ENCODE measurements around the gene SYNPO. TPM values are rescaled to one million over a fixed set of nuclear protein-coding genes. Genes with fewer than 3 reads are reported as not detected.

Gene SYNPO
- total and polyA plus RNA-seq, 9 donors, result 7.7 to 32.1 (median 27.6) TPM

- Histone ChIP-seq H3K27me3 (ENCODE audit: control insufficient read depth, insufficient read depth, low read length) (peaks cover 5% of the 10 kb centered on the region), H3K36me3 (ENCODE audit: control insufficient read depth, insufficient read depth, low read length) (no peaks in the 10 kb centered on the region), H3K9me3 (replicated peaks; ENCODE audit: control insufficient read depth, low read depth, low read length) (no peaks in the 10 kb centered on the region), H3K4me3 (ENCODE audit: low read length) (peak overlapping the region; percentile 74), H3K4me1 (ENCODE audit: control insufficient read depth, insufficient read depth, low read length) (peaks cover 59% of the 10 kb centered on the region), H3K27ac (ENCODE audit: low read length) (peak overlapping the region; percentile 94)
- 4% methylated on average over 73 of the region's 74 CpGs for WGBS (ENCODE audit: insufficient coverage)
- DNase-seq, result peak; percentile 63
Measured at GRCh38 chr5:150624334-150625163, 15.9 kb upstream of the SYNPO start.

DNA sequence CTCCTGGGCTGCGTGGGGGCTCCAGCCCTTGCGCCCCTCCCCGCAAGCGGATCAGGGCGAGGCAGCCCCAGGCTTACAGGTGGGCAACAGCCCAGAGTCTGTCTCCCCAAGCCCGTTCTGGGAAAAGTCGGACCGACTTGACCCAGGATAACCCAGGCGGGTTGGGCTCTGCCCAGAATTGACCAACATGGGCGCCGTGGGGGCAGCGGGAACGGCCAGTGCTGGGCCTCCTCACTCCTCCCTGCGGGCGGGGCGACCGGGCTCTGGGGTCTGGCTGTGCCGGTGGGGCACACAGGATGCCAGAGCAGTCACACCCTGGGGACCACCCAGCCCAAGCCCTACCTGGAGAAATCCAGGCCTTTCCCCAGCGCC lies 15.3 kb upstream of the SYNPO start:
- Histone ChIP-seq H3K4me1 (ENCODE audit: control insufficient read depth, insufficient read depth, low read length) (peaks cover 60% of the 10 kb centered on the region), H3K27ac (ENCODE audit: low read length) (peak overlapping the region; percentile 94), H3K27me3 (ENCODE audit: control insufficient read depth, insufficient read depth, low read length) (peaks cover 5% of the 10 kb centered on the region), H3K36me3 (ENCODE audit: control insufficient read depth, insufficient read depth, low read length) (no peaks in the 10 kb centered on the region), H3K4me3 (ENCODE audit: low read length) (peak overlapping the region; percentile 74), H3K9me3 (replicated peaks; ENCODE audit: control insufficient read depth, low read depth, low read length) (no peaks in the 10 kb centered on the region)
- 33% methylated on average over 16 of the region's 19 CpGs for WGBS (ENCODE audit: insufficient coverage)
- DNase-seq, result no peak

DNA sequence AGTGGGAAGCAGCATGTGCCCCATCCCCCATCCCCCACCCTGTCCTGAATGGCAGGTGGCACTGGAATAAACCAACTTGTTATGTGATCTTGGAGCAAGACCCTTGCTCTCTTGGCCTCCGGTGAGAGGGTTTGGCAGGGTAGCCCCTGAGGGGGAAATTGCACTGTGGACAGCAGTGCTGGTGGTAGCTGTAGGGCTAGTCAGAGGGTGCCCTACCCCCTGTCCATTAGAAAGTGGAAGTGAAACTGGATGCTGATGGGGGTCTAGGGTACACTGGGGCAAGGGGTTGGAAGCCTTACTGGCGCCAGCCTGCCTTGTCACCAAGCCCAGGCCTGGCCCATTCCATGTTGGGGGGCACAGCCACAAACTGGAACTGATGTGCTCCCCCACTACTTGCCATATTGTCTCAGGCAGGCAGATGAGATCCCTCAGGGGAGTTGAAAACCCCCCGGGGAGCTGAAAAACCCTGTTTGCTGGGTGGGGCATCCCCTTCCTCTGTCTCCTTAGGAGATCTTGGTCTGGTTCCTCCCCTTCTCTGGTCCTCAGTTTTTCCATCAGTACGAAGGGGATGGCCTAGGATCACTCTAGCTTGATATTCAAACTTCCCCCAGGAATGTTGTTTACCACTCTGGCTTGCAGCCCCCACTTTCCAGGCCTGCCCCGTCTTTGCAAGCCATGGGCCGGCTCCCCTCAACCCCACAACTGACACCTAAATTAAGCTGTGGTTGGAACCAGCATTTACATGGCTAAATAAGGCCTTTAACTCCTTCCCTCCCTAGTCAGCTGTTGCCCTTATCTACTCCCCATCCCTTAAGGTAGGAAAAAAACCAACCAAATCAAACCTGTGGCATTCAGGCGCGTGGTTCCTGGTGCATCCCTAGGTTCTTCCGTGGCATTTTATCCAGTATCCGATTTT lies 14.4 kb upstream of the SYNPO start:
- peaks cover 69% of the 10 kb centered on the region for H3K4me1 ChIP-seq (ENCODE audit: control insufficient read depth, insufficient read depth, low read length)
- 71% methylated on average over 4 of the region's 10 CpGs for WGBS (ENCODE audit: insufficient coverage)

DNA sequence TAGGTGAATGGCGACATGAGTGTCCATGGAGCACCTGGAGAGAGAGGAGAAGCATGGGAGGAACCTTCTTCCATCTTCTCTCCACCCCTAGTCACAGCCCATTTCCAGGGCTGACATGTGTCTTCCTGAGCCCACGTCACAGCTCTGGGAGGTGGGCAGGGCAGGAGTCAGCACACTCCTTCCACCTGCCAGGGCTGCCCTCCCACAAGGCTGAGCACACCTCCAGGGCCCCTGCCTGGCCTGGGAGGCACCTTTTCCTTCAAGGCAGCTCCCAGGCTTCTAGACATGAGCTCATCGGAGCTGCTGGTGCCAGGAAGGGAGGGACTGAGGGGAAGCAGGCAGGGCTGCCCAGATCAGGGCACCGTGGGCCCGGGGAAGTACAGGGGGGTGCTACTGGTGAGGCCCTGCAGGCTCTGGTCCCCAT lies 13.6 kb upstream of the SYNPO start:
- Histone ChIP-seq H3K36me3 (ENCODE audit: control insufficient read depth, insufficient read depth, low read length) (peaks cover 6% of the 10 kb centered on the region), H3K4me1 (ENCODE audit: control insufficient read depth, insufficient read depth, low read length) (peaks cover 73% of the 10 kb centered on the region), H3K27me3 (ENCODE audit: control insufficient read depth, insufficient read depth, low read length) (peaks cover 5% of the 10 kb centered on the region), H3K4me3 (ENCODE audit: low read length) (no peak overlapping the region), H3K27ac (ENCODE audit: low read length) (peak overlapping the region; percentile 94), H3K9me3 (replicated peaks; ENCODE audit: control insufficient read depth, low read depth, low read length) (no peaks in the 10 kb centered on the region)
- DNase-seq, result no peak
- WGBS (ENCODE audit: insufficient coverage), result 62% methylated on average over 4 of the region's 5 CpGs

More for the DNA sequence above, 14.4 kb upstream of the SYNPO start:
- peaks cover 5% of the 10 kb centered on the region for H3K27me3 ChIP-seq (ENCODE audit: control insufficient read depth, insufficient read depth, low read length)
- peak overlapping the region; percentile 94 for H3K27ac ChIP-seq (ENCODE audit: low read length)
- no peak for DNase-seq
- H3K36me3 ChIP-seq (ENCODE audit: control insufficient read depth, insufficient read depth, low read length), result no peaks in the 10 kb centered on the region
- H3K4me3 ChIP-seq (ENCODE audit: low read length), result peak overlapping the region; percentile 74
- H3K9me3 ChIP-seq (replicated peaks; ENCODE audit: control insufficient read depth, low read depth, low read length), result no peaks in the 10 kb centered on the region

- Histone ChIP-seq H3K4me1 (ENCODE audit: control insufficient read depth, insufficient read depth, low read length) (peaks cover 80% of the 10 kb centered on the region), H3K4me3 (ENCODE audit: low read length) (no peak overlapping the region), H3K36me3 (ENCODE audit: control insufficient read depth, insufficient read depth, low read length) (peaks cover 8% of the 10 kb centered on the region), H3K27me3 (ENCODE audit: control insufficient read depth, insufficient read depth, low read length) (peaks cover 5% of the 10 kb centered on the region), H3K27ac (ENCODE audit: low read length) (peak overlapping the region; percentile 94), H3K9me3 (replicated peaks; ENCODE audit: control insufficient read depth, low read depth, low read length) (no peaks in the 10 kb centered on the region)
- DNase-seq, result no peak
- 71% methylated on average over 2 of the region's 5 CpGs for WGBS (ENCODE audit: insufficient coverage)
Measured at GRCh38 chr5:150627731-150628545, 12.5 kb upstream of the SYNPO start.

GRCh38 chr5:150628936-150629485 lies 11.4 kb upstream of the SYNPO start:
- Histone ChIP-seq H3K4me1 (ENCODE audit: control insufficient read depth, insufficient read depth, low read length) (peaks cover 76% of the 10 kb centered on the region), H3K4me3 (ENCODE audit: low read length) (no peak overlapping the region), H3K27me3 (ENCODE audit: control insufficient read depth, insufficient read depth, low read length) (peaks cover 5% of the 10 kb centered on the region), H3K27ac (ENCODE audit: low read length) (no peak overlapping the region), H3K9me3 (replicated peaks; ENCODE audit: control insufficient read depth, low read depth, low read length) (no peaks in the 10 kb centered on the region), H3K36me3 (ENCODE audit: control insufficient read depth, insufficient read depth, low read length) (peaks cover 8% of the 10 kb centered on the region)
- WGBS (ENCODE audit: insufficient coverage), result 89% methylated on average over 8 of the region's 12 CpGs
- no peak for DNase-seq

GRCh38 chr5:150630016-150630415 lies 10.4 kb upstream of the SYNPO start:
- Histone ChIP-seq H3K27ac (ENCODE audit: low read length) (peak overlapping the region; percentile 15), H3K9me3 (replicated peaks; ENCODE audit: control insufficient read depth, low read depth, low read length) (no peaks in the 10 kb centered on the region), H3K36me3 (ENCODE audit: control insufficient read depth, insufficient read depth, low read length) (peaks cover 15% of the 10 kb centered on the region), H3K4me1 (ENCODE audit: control insufficient read depth, insufficient read depth, low read length) (peaks cover 69% of the 10 kb centered on the region), H3K4me3 (ENCODE audit: low read length) (no peak overlapping the region), H3K27me3 (ENCODE audit: control insufficient read depth, insufficient read depth, low read length) (peaks cover 5% of the 10 kb centered on the region)
- DNase-seq, result no peak
- WGBS (ENCODE audit: insufficient coverage), result 85% methylated on average over 4 of the region's 6 CpGs

DNA sequence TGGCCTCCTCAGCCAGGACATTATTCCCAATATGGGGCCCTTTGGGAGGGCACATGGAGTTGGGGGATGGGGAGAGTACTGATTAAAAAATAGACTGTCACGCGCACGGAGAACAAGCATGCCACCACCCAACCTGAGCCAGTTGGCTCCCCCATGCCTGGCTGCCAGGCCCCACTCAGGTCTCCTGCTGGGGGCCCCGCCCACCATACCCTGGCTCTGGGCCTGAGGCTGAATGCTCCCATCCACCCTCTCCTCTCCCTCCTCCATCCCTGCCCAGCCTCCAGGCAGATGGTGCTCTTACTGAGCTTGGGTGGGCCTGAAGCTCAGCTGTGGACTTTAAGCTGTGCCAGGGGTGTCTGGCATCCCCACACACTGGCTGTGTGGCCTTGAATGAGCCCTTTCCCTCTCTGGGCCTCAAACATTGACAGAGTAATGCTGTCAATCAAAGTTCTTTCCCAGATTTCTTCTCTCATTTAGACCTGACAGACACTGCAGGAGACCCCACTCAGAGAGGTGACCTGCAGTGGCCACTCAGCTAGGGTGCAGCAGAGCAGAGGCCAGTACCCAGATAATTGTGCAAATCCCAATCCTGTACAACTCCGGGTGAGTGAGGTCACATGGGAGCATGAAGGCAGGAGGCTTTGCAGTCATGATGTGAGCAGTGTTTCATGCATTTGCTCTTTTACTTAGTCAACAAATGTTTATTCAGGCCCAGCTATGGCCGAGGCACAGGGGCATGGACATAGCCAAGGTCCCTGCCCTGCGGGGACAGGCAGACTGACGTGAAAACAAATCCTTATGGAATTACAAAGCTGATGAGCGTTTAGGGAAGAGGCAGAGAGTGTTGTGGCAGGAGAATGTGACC lies 9.8 kb upstream of the SYNPO start:
- H3K27me3 ChIP-seq (ENCODE audit: control insufficient read depth, insufficient read depth, low read length), result no peaks in the 10 kb centered on the region
- H3K27ac ChIP-seq (ENCODE audit: low read length), result peak overlapping the region; percentile 15
- H3K4me1 ChIP-seq (ENCODE audit: control insufficient read depth, insufficient read depth, low read length), result peaks cover 62% of the 10 kb centered on the region
- peaks cover 16% of the 10 kb centered on the region for H3K36me3 ChIP-seq (ENCODE audit: control insufficient read depth, insufficient read depth, low read length)
- no peak for DNase-seq
- no peak overlapping the region for H3K4me3 ChIP-seq (ENCODE audit: low read length)
- 70% methylated on average over 9 of the region's 9 CpGs for WGBS (ENCODE audit: insufficient coverage)
- no peaks in the 10 kb centered on the region for H3K9me3 ChIP-seq (replicated peaks; ENCODE audit: control insufficient read depth, low read depth, low read length)

DNA sequence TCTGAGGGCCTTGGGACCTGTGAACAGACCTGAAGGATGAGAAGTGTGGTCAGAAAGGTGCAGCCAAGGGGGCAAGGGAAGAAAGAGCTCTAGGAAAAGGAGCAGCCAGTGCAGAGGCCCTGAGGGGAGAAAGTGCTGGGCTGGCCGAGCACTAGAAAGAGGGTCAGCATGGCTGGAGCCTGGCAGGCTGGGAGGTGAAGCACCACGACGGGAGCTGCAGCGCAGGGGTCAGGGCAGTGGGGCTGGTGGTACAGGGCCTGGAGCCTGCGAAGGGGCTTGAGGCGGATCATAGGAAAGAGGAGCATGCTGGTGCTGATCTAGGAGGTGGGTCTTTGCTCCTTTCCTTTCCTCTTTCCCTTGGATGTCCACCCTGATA lies 9.1 kb upstream of the SYNPO start:
- Histone ChIP-seq H3K27me3 (ENCODE audit: control insufficient read depth, insufficient read depth, low read length) (no peaks in the 10 kb centered on the region), H3K4me1 (ENCODE audit: control insufficient read depth, insufficient read depth, low read length) (peaks cover 58% of the 10 kb centered on the region), H3K36me3 (ENCODE audit: control insufficient read depth, insufficient read depth, low read length) (peaks cover 16% of the 10 kb centered on the region), H3K4me3 (ENCODE audit: low read length) (no peak overlapping the region), H3K27ac (ENCODE audit: low read length) (no peak overlapping the region), H3K9me3 (replicated peaks; ENCODE audit: control insufficient read depth, low read depth, low read length) (no peaks in the 10 kb centered on the region)
- 80% methylated on average over 5 of the region's 6 CpGs for WGBS (ENCODE audit: insufficient coverage)
- no peak for DNase-seq

Data from muscle of leg (tissue), 11 donors.